NCI-H526 treated with DMSO at 0.1 percent for 48 hours (cell line): Measurements from ENCODE around the gene POLN.
A peak's percentile ranks its signal among the peaks of the same experiment; 100 is the strongest.

Experiments used
- DNase-seq: peaks from one replicate; lab custom pipeline; 2025; lab: John Stamatoyannopoulos, UW

POLN gene

DNA sequence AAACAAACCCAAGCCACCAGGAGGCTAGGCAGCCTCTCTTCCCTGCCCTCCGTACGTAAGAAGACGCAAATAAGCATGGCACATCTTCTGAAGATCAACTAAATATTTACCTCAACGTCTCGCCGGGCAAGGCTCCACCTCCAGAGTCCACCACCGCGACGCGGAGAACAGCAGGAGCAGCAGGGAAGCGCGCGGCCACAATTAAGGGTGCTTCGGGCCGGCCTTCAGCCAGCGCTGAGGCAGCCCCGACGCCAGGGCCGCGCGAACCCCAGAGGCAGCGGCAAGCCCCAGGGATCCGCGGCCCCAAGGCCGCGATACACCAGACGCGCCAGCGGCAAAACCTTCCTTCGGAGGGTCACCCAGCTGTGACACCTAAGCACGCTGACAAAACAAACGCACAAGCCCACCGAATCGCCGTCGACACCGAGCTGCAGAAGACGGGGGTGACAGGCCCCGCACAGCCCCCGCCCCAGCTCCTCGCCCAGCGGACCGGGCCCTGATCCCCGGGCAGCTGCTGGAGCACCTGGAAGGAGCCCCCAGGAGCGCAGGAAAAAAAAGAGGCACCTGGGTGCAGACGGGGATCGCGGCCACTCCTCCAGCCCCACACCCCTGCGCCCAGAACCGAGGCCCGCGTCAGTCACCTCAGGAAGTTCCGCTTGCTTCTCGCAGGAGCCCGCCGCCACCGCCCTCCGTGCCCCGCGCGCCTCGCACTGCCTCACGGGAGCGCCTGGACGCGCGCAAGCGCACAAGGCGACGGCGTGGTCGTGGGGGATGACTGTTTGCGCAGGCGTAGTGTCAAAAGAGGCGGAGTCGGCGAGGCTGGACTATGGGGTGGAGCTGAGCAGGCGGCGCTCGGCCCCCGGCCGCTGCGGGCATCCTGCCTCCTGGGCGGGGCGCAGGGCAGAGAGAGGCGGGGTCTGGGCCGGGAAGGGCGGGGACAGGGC lies at the start of gene POLN, which contains the start of gene HAUS3:
Gene POLN, minus strand, starts transcription at position 712 of the 944 bp plus-strand sequence. CDS start 12,890 bp downstream, outside the sequence.
Gene HAUS3, minus strand, starts transcription at position 712 of the 944 bp plus-strand sequence. CDS start 1,175 bp downstream, outside the sequence.
- DNase-seq: peak; percentile 94

DNA sequence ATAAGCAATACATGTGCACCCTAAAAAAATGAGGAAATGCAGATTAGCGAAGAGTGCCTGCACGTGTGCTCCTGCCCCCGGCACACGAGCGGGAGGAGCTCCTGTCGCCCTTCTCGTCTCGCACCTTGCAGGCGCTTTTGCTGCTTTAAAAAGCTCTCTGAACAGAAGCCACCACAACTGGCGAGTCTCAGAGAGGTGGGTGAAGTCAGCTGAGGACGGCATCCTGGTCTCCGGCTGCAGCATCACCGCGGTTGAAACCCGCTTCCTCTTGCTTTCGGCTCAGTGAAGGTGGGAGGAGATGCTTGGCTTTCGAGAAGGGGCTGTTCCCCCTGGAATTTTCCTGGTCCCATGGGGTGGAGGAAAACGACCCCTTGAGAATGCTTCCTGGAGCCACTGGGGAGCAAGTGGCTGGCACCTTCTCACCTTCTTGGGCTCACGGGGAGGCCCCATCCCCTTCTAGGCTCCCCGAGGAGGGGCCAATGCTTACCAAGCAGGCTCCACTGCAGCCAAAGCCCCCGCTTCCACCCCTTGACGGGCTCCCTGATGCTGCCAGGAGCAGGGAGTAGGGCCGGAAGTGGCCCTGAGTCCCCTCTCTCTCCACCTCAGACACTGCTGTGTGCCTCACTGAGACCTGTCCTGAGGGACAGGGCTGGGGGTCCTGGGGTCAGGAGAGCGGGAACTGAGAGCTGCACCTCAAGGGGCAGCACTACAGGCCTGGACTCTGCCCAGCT lies 49.2 kb upstream of the POLN start:
- DNase-seq: no peak

DNA sequence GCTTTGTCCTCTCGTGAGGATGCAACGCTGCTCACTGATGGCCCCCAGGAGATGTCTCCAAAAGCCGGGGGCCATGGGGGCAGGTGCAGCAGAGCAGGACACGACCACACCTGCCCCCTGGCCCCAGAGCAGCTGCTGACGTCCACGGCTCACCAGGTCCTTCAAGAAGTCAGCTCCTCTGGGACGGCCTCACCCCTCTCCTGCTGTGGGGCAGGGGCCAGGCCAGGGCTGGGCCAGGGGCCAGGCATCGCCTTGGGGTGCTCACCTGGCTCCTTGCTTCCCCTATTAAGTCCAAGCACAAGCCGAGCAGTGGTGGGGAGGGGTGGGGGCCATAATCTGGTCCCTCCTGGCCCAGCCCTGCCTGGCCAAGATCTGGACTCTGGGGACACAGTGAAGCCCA lies 48.6 kb upstream of the POLN start:
- DNase-seq: no peak

DNA sequence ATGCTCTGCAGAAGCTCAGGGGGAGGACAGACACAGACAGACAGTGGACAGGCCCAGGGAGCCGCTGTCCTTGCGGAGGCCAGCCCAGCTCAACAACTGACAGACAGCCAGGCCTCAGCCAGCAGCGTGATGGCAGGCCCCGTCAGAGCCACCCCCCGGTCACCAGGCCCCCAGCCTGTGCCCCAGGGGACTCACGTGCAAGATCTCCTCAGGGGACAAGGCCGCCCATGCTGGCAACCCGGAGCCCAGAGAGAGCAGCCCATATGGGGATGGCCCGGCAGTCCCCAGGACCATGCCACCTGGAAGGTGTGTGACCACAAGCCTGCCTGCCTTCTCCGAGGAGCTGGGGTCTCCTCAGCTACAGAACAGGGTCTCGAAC lies 48.0 kb upstream of the POLN start:
- no peak for DNase-seq

DNA sequence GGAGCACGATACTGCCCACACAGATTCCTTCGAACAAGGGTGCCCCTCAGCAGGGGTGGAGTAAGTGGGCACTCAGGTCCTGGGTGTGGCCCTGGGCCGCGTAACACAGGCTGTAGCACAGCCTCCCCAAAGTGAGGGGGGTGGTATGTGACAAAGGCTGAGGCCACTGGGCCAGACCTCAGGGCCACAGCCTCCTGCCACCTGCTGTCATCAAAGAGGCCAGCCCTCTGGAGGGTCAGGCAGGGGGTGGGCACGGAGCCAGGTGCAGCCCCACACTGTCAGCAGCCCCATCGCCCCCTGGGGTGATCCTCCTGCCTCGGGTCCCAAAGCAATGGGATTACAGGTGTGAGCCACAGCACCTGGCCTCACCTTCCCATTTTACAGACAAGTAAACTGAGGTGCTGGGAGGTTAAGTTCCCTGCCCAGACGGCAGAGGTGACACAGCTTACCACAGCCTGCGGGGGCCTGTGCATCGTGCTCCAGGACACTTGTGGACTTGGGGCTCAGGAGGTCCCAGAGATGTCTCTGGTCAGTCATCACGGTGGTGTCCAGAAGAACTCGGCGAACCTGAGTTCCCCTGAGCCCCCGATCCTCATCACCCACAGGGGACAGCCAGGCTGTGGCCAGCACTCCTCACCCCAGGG lies 47.5 kb upstream of the POLN start:
- no peak for DNase-seq

DNA sequence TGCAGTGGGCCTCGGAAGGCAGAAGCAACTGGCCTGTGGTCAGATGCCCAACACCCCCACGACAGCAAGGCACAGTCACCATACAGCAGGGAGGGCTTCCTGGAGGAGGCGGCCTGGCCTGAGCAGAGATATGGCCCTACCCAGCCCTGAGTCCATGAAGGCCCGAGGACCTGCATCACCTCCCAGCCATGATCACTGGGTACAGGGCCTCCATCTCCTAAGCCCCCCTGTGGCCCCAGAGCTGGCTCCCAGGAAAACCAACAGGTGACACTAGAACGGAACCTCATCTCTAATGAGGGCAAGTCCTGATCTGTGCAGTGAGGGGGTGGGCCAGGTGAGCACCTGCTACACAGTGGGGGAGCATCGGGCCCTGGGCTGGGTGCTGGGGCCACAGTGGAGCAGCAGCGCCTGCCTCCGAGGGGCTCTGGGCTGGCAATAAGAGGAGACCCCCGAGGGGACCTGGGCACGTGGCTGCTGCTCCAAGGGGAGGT lies 46.2 kb upstream of the POLN start:
- no peak for DNase-seq

DNA sequence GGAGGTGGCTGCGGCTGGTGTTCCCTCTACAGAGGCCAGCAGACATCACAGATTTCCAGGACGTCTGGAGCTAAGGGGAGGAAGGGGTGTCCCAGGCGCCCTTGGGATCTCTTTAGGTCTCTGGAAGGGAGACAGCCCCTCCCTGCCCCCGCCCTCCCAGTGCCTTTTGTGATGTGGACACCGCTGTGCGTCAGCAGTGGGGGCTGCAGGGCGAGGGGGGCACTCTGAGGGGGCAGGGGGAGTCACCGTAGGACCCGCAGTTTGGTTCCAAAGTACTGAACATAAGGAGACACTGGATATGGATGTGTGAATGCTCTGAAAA lies 45.6 kb upstream of the POLN start:
- DNase-seq: no peak

DNA sequence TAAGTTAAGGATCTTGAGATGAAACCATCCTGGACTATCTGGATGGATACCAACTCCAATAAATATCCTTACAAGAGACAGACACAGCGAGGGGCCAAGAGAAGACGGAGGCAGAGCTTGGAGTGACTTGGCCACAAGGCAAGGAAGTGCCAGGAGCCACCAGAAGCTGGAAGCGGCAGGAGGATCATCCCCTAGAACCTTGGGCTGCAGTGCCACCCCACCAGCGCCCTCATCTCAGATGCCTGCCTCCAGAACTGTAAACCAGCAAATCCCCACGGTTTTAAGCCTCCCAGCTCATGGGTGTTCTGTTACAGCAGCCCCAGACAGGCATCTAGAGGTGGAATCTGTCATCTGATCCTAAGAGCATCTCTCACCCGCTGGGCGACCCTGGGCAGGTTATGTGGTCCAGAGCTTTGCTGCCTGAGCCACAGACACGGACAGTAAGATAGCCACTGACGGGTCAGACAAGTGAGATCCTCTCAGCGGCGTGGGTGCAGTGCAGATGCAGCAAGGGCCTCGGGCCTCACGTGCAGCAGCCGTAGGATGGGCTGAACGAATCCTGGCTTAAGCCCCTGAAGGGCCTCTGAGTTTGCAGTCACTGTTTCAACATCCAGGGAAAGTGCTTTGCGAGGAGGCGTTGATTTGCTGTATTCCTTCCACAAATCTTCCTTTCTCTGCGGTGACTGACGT lies 45.1 kb upstream of the POLN start:
- DNase-seq: no peak

DNA sequence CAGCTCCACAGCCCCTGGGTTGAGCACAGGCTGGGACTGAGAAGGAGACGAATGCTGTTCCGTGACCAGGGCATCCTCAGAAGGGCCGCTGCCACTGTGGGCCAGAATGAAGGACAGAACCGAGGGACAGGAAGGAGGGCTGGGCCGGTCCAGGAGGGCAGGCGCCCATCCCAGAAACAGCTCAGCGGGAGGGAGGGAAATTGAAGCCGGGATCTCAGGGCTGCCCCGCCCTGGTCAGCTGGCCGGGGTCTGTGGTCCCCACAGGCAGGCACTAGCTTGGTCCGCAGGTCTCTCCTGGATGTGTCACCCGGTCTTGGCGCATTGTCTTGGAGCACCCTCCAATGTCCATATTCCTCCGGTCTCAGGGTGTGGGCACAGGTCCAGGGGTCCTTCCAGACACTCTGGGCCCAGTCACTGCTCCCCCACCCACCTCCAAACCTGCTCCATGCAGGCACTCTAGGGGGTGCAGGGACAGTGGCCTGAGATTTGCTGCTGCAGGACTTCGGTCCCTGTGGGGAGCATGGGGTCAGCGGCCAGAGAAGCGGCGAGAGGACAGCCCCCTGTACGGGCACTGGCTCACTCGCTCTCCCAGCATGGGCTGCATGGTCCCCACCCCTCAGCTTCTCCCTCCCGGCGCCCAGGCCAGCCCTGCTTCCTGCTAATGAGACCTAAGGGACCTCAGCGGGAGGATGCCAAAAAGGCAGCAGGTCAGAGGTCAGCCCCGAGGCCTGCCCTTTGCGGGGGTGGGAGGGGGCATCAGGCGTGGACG lies 43.9 kb upstream of the POLN start:
- DNase-seq: no peak

DNA sequence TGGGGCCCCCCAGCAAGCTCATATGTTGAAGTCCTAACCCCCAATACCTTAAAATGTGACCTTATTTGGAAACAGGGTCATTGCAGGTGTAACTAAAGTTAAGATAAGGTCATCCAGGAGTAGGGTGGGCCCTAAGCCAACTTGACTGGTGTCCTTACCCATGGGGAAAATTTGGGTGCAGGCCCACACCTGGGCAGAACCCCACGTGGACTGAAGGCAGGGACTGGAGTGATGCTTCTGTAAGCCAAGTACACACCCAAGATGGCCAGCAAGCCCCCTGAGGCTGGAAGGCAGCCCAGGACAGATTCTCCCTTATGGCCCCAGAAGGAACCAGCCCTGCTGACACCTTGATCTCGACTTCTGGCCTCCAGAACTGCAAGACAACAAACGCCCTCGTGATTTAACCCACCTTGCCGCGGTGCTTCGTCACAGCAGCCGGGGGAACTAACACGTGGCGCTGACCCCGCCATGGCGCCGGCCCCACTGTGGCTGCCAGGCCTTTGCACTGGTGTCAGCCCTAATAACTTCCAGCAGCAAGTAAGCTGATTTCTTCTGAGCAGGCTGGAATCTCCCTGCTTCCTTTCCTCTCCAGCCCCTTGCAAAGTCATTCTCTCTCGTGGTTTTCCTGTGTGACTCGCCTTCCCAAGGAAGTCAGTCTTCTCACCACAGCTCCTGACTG lies 43.2 kb upstream of the POLN start:
- no peak for DNase-seq

DNA sequence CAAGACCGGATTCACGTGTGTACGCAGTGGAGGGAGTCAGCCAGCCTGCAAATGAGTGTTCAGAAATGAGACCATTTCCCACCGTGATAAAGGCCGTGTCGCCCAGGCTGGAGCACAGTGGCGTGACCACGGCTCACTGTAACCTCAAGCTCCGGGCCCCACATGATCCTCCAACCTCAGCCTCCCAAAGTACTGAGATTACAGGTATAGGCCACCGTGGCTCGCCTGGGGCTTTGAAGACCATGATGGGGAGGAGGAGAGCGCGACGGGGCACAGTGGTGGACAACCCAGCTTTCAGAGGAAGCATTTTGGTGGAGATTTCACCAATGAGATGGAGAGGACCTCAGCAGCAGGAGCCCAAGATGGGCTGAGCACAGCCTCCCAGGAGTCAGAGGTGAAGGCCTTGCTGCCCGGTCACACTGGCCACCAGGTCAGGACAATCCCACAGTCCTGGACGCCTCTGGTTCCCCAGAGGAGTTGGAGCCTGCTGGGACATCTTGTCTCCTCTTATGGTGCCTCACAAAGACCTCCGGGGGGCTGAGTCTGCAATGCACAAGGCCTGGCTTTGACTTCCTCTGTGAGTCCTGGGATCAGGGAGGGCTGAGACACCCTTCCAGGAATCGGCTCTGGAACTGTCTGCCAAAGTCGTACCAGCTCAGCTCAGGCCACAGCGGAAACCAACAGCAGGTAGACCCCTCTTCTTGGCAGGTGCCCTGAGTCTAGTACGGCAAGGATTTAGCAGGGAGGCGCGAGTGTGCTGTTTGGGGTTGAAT lies 42.4 kb upstream of the POLN start:
- DNase-seq: no peak

DNA sequence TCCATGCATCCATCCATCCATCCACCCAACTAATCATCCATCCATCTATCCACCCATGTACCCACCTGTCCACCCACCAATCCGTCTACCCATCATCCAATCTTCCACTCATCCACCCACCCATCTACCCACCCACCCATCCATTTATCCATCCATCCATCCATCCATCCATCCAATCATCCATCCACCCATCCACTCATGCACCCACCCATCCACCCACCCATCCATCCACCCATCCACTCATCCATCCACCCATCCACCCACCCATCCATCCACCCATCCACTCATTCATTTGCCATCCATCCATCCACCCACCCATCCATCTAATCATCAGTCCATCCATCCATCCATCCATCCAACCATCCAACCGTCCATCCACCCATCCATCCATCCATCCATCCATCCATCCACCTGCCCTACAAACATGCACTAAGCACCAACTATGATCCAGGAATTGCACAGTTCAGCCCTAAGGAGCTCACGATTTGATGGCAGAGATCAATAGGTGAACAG lies 41.3 kb upstream of the POLN start:
- DNase-seq: no peak

DNA sequence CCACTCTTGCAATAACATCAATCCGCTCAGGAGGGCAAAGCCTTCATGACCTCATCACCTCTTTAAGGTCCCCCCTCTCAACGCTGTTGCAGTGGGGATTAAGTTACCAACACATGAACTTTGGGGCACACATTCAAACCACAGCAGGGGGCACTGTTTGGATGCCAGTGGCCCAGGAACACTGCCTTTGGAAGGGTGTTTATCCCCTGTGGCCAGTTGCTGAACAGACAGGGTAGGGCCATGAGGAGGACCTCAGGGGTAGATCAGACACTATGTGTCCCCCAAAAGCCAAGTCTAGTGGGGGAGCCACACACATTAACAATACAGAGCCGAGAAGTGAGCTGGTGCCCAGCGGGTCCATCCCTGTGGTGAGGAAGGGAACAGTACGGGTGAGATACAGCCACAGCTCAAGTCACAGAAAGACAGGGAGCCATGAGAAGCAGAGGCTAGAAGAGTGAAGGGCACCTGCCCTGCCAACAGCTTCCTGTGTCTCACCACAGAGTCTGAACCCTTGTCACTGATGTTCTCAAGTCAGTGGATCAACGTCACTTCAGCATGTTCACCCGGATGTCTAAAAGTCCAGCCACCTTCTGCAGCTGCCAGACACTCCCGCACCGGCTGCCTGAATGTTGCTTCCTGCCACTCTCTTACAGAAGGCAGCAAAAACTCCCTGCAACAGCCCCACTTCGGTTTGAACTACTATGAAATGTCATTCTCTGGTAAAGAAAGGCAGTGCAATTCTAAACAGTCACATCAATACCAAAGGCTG lies 39.8 kb upstream of the POLN start:
- no peak for DNase-seq

DNA sequence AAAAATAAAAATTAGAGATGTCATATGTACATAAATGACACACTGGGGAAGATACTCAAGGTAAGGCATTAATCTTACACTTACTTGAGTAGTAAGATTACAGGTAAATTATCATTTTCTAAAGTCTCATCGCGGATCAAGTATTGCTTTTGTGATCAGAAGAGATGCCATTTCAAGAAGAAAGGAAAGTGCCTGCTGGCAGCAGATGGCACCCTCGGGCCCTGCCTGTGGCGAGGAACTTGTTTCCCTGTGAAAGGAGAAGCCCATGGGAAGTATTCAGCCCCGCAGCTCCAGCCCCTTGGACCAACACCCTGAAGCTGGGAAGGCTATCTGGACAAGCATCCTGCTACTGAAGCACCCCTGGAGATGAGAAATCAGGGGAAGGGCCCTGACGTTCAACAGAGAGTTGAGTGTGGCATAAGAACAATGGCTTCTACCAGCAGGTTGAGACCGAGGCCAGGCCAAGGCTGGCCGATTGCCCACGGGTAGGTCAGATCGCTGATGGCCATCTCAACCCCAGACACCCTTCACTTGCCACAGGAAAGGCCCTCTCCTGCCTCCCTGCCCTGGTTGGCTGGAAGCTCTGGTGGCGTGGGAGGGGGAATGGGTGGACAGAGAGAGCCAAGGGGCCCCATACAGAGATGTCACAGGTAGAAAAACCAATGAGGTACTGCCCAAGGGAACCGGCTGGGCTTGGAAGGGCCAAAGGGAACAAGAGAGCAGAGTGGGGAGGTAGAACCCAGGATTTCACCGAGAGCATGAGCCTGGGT lies 38.8 kb upstream of the POLN start:
- DNase-seq: no peak

DNA sequence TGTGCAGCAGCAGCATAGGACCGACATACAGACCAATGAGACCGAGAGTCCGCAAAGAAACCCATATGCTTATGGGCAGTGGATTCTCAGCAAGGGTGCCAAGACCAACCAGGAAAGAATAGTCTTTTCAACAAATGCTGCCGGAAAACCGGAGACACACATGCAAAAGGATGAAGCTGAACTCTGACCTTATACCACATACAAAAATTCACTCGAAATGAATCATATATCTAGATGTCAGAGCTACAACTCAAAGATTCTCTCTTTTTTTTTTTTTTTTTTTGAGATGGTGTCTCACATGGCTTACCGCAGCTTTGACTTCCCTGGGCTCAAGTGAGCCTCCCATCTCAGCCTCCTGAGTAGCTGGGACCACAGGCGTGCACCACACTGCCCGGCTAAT lies 36.0 kb upstream of the POLN start:
- no peak for DNase-seq

DNA sequence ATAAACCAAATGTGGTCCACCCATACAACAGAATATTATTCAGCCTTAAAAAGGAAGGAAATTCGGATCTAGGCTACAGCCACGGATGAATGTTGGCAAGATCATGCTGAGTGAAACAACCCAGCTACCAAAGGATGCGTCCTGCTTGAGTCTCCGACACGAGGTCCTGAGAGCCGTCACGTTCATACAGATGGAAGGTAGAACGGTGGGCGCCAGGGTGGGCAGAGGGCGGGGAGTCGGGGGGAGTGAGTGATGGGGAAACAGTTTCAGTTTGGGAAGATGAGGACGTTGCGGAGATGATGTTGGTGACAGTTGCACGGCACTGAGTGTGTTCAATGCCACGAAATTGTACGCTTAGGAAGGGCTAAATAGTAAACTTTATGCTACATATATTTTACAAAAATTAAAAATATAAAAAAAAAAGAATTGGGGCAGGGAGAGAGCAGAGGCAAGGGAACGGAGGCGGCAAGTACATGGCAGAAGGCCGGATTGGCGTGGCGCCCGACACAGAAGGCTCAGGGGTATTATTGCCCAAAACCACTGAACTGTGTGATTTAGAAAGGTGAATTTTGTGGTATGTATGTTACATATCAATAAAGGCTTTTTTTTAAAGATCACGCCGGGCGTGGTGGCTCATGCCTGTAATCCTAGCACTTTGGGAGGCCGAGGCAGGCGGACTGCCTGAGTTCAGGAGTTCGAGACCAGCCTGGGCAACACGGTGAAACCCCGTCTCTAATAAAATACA lies 34.8 kb upstream of the POLN start:
- no peak for DNase-seq

DNA sequence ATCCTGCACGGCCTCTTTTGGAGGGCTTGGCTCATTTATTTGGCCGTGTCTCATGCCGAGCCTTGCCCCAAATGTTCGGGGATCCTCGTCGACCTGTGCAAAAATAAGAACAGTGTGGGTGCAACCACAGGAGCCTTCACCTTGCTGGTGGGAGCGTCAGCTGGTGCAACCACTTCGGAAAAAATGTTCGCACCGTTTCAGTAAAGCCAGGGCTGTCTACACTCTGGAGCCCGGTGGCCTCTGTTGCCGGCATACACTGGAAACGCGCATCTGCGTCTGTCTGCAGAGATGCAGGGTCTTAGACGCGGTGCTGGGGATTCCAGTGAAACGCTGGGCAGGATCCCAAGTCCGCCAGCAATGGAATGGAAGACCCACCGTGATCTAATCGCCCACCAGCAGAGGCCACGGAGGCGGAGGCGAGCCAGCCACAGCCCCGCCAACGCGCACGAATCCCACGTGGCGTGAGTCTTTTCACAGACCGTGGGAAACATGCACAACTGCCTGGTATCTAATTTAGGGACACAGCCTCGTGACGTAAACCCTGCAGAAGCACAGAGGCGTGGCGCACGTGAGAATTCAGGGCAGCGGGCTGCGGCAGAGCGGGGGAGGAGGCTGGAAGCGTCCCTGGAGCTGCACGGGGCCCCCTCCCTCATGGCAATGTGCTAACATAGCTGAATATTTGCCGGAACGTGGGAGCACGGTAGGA lies 33.8 kb upstream of the POLN start:
- DNase-seq: no peak
